Left lung (tissue), 10 donors: Measurements from ENCODE around the gene RALB. TPM values are rescaled to one million over a fixed set of nuclear protein-coding genes. Genes with fewer than 3 reads are reported as not detected.

Experiments
- ATAC-seq: fragments of 200-7000 bp; cut with Tn5 transposase; one replicate; pipeline ENCODE4 v1.9.1; 2020; ENCODE audit warnings: moderate library complexity
- DNase-seq, 4 donors: peaks; one replicate each; pipeline ENCODE4 v3.0.0-alpha.2; 2013 to 2020
- H3K27ac ChIP-seq, 2 donors: fragments of 200-600 bp; sonication (generic) in 1 of 2; one replicate each; pipeline versions ENCODE4 v1.5.0 to v1.8.0; 2020 to 2021
- H3K27me3 ChIP-seq, 2 donors: fragments of 200-600 bp; sonication (generic) in 1 of 2; one replicate each; pipeline versions ENCODE4 v1.5.0 to v1.8.0; 2020 to 2021
- H3K36me3 ChIP-seq, 2 donors: fragments of 200-600 bp; sonication (generic) in 1 of 2; one replicate each; pipeline versions ENCODE4 v1.5.0 to v1.8.0; 2020 to 2021
- H3K4me1 ChIP-seq, 2 donors: fragments of 200-600 bp; one replicate each; pipeline ENCODE4 v1.8.0; 2021
- H3K4me3 ChIP-seq, 2 donors: fragments of 200-600 bp; sonication (generic) in 1 of 2; one replicate each; pipeline versions ENCODE4 v1.5.0 to v1.8.0; 2020 to 2021; ENCODE audit warnings: mild to moderate bottlenecking in 1 of 2
- H3K9me3 ChIP-seq, 2 donors: fragments of 200-600 bp; sonication (generic) in 1 of 2; one replicate each; pipeline versions ENCODE4 v1.5.0 to v1.8.0; 2020 to 2021
- intact Hi-C, 2 donors: fragments of 100-400 bp; cut with DNase I; formaldehyde crosslinking; loops; one replicate each; pipeline versions ENCODE4 v1.11.2 to v1.14.2; 2022
- polyA plus RNA-seq, 6 donors: library from polyadenylated mRNA; unstranded; fragments of 120-200 nt; gene quantifications; one replicate each; pipeline ENCODE4 v1.2.1, GENCODE V29; 2013; ENCODE audit not compliant: insufficient read length in 6 of 6
- total RNA-seq, 2 donors: library from RNA; stranded (reverse); fragmentation: NEBNext Ultra II Directional; extraction: Animal tissue kit (Norgen Biotek cat#: 25700); gene quantifications; one replicate each; pipeline ENCODE4 v1.2.1, GENCODE V29; 2021
- TF ChIP-seq, protein P1 (sequence below), 2 donors: fragments of 200-600 bp; sonication (generic) in 1 of 2; IDR thresholded peaks; one replicate each; pipeline versions ENCODE4 v1.5.0 to v1.8.0; 2021; ENCODE audit warnings: antibody characterized with exemption in 2 of 2
- donor health status: DM: no; HTN: yes; CAD: no.
- donor health status: DM: no; HTN: no; CAD: no.

The RALB gene
- total and polyA plus RNA-seq, 8 donors = 50.5 to 143 (median 112) TPM

DNA sequence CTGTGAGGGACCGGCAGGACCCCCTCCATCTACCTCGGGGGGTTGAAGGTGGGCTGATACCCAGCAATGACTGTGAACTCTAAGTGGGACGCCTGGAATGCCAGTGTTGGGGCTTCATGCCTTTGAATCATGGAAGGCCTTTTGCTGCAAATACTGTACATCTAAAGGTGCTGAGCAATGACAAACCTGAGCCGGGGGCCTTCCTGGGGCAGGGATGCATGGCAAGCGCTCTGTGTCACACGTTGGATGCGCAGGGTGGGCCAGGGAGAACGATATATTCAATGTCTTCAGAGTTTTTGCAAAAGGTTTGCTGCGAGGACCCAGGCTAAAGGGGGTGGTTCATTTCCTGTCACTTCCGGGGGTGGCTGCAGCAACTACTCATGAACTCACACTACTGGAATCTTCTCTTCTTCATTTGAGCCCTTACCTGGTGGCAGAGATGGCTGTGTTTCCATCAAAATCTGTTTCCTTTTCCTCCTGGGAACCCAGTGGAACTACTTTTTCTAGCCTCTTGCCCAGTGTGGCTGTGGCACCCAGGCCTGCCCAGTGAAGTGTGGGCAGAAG is 69.2 kb downstream of the RALB start:
- no peaks in the 10 kb centered on the region for H3K36me3 ChIP-seq
- ATAC-seq = no peak
- H3K4me3 ChIP-seq = no peak overlapping the region
- H3K4me1 ChIP-seq = peaks cover 4 to 21% of the 10 kb centered on the region in 2 donors
- no peaks in the 10 kb centered on the region for H3K9me3 ChIP-seq
- H3K27ac ChIP-seq = no peak overlapping the region
- intact Hi-C loops = no loop called here
- TF ChIP-seq, protein P1, sequence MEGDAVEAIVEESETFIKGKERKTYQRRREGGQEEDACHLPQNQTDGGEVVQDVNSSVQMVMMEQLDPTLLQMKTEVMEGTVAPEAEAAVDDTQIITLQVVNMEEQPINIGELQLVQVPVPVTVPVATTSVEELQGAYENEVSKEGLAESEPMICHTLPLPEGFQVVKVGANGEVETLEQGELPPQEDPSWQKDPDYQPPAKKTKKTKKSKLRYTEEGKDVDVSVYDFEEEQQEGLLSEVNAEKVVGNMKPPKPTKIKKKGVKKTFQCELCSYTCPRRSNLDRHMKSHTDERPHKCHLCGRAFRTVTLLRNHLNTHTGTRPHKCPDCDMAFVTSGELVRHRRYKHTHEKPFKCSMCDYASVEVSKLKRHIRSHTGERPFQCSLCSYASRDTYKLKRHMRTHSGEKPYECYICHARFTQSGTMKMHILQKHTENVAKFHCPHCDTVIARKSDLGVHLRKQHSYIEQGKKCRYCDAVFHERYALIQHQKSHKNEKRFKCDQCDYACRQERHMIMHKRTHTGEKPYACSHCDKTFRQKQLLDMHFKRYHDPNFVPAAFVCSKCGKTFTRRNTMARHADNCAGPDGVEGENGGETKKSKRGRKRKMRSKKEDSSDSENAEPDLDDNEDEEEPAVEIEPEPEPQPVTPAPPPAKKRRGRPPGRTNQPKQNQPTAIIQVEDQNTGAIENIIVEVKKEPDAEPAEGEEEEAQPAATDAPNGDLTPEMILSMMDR (IDR thresholded peaks at IDR 0.05) = no peak
- no peaks in the 10 kb centered on the region for H3K27me3 ChIP-seq
- peak in 1 of 4 donors; percentile 18 for DNase-seq

DNA sequence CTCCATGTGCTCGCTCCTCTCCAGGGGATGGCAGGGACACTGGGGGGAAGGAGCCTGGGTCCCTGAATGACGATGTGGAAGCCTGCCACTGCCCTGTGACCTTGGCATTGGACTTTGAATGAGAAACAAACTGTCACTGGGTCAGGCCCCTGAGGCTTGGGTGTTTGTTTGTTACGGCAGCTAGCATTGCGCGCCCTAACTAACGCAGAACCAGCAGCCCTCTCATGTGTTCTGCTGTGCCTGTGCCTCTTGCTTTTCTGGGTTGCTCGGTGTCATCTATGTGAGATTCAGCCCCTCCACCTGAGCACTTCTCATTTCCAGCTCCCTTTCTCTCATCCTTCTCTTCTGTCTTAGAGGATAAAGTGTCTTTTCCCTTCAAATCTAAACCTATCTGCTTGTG is 69.7 kb downstream of the RALB start:
- Histone ChIP-seq H3K36me3 (no peaks in the 10 kb centered on the region), H3K4me3 (no peak overlapping the region), H3K27ac (no peak overlapping the region), H3K27me3 (no peaks in the 10 kb centered on the region), H3K9me3 (no peaks in the 10 kb centered on the region), H3K4me1 (peaks cover 4 to 21% of the 10 kb centered on the region in 2 donors)
- intact Hi-C loops = no loop called here
- ATAC-seq (no peak), DNase-seq (peak in 1 of 4 donors; percentile 13)
- TF ChIP-seq, protein P1 (IDR thresholded peaks at IDR 0.05) = no peak

DNA sequence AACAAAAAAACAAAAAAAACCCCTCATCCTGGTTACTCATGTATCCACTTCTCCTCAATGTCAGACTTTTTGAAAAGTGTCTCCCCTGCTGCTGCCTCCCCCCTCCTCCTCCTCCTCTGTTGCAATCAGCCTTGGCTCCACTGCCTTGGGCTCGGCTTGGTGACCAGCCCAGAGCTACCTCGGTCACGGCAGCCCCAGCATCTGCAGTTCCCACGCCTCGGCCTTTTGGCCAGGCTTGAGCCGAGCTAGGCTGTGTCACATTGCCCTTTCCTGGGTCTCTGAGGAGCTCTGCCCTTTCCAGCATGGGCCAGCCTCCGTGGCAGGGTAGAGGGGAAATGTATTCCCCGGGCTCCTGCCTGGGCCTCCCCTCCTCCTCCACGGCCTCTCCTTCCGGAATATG is 70.6 kb downstream of the RALB start:
- intact Hi-C loops = no loop called here
- H3K4me1 ChIP-seq = peaks cover 4 to 20% of the 10 kb centered on the region in 2 donors
- H3K9me3 ChIP-seq = no peaks in the 10 kb centered on the region
- TF ChIP-seq, protein P1 (IDR thresholded peaks at IDR 0.05) = no peak
- DNase-seq (peak in 2 of 4 donors; percentile 67 to 80), ATAC-seq (peak; percentile 54)
- H3K4me3 ChIP-seq = no peak overlapping the region
- H3K36me3 ChIP-seq = no peaks in the 10 kb centered on the region
- H3K27me3 ChIP-seq = no peaks in the 10 kb centered on the region
- H3K27ac ChIP-seq = no peak overlapping the region

DNA sequence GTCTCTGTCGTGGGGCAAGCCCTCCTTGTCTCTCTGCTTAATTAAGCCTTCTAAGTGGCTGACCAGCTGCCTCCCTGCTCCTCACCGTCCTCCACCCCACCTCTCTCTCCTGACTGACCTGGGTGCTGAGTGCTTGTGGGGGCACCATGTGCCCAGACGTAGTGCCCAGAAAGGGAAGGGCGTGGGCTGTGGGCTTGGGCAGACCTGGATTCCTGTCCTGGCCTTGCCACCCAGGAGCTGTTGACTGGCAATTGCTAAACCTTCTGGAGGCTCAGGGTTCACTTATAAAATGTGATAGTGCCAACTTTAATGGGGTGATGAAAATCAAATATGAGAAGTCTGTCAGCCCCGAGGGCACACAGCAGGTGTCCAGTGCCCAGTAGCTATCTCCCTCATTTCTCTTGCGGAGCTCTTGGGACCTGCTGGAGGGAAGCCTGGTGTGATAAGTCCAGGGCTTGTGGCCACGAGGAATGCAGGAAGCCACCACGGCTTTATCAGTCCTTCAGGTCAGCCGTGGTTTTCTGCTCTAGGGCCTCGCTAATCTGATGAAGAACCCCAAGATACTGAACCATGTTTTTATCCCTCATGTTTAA is 71.3 kb downstream of the RALB start:
- Histone ChIP-seq H3K4me3 (no peak overlapping the region), H3K9me3 (no peaks in the 10 kb centered on the region), H3K27ac (no peak overlapping the region), H3K4me1 (peaks cover 3 to 15% of the 10 kb centered on the region in 2 donors), H3K27me3 (no peaks in the 10 kb centered on the region), H3K36me3 (no peaks in the 10 kb centered on the region)
- peak in 1 of 4 donors; percentile 13 for DNase-seq
- intact Hi-C loops = no loop called here
- TF ChIP-seq, protein P1 (IDR thresholded peaks at IDR 0.05) = no peak
- ATAC-seq = no peak

DNA sequence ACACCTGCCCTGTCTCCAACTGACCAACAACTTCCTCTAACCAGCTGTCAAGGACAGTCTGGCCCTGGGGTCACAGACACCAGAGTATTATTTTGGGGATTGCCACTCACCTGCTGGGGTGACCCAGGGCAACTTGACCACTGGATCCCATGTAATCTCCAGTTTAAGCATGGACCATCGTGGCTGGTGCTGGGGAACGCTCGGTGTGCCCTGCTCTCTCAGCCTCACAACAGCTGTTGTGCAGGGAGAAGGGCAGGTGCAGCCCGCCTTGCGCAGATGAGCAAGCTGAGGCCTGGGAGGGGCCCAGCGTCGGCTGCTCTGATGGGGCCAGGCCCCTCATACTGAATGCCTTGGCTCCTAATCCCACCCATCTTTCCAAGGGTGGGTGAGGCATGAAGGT is 72.3 kb downstream of the RALB start:
- Histone ChIP-seq H3K27ac (no peak overlapping the region), H3K4me1 (peaks cover 0 to 4% of the 10 kb centered on the region in 2 donors), H3K4me3 (no peak overlapping the region), H3K9me3 (no peaks in the 10 kb centered on the region), H3K27me3 (no peaks in the 10 kb centered on the region), H3K36me3 (no peaks in the 10 kb centered on the region)
- TF ChIP-seq, protein P1 (IDR thresholded peaks at IDR 0.05) = no peak
- ATAC-seq (no peak), DNase-seq (peak in 1 of 4 donors; percentile 48)
- intact Hi-C loops = no loop called here
